ENCODE data around the gene GUCA1A.
A peak's percentile ranks its signal among the peaks of the same experiment; 100 is the strongest.

GUCA1A gene

DNA sequence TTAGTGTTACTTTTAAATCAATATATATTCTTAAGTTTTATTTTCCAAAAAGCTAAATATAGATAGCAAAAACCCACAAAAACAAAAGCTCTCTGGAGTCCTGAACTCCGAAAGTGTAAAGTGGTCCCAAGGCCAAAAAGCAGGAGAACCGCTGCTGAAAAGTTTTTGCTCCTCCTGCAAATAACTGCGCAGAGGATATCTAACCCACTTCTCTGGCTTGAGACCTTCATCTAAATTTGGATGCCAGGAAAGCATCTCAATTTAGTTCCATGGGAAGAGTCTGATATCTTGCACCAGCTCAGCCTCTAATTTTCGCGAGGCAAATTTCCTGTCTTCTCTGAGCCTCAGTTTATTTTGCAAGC lies 44.0 kb downstream of the GUCA1A start:
- DNase-seq: no peak
- Histone ChIP-seq H3K9me3 (no peaks in the 10 kb centered on the region), H3K27me3 (no peaks in the 10 kb centered on the region), H3K36me3 (peaks cover 13 to 21% (median 16%) of the 10 kb centered on the region in 3 donors), H3K27ac (peak overlapping the region; percentile 71 to 82), H3K4me3 (peak overlapping the region; percentile 71 to 74), H3K4me1 (peaks cover 0 to 21% (median 7%) of the 10 kb centered on the region in 4 donors)
- intact Hi-C loops (cut with DNase I; ENCODE audit: low total_unique reads): loop anchor here (5.0 to 10.0 kb wide), 3 partner anchors 142 to 432 kb away; partner anchors contain the start of genes PRICKLE4 and TOMM6
- TF ChIP-seq CTCF (IDR thresholded peaks at IDR 0.05): no peak

DNA sequence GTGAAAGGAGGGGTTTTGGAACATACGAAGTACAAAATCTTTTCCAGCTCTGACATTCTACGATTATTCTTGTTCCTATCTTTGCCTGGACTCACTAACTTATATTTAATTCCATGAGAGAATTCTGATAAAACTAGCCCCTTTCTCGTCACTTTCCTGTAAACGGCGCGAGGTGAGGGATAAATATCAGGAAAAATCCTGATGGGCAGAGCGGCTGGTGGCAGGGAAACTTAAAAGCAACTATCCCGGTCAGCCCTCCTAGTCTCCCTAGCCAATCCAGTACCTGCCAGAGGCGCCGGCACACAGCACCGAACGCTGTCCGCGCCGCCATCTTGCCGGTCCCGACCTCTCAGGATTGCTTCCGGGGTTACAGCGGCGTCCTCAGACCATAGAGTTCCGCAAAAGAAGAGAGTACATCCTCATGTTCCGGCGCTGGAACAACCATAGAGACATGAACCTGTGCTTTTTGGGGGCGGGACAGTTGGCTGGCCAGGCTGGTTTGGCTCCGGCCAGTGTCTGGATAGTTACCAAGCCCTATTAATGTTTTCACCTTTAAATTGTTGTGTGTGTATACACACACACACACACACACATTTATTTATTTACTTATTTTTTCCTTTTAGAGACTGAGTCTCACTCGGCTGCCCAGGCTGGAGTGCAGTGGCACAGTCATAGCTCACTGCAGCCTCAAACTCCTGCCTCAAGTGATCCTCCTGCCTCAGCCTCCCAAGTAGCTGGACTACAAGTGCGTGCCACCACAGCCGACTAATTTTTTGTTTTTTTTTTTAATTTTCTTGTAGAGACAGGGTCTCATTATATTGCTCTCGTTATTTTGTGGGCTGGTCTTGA lies 44.6 kb downstream of the GUCA1A start, which contains the start of gene MRPS10:
Gene MRPS10, minus strand, starts transcription at position 343 of the 849 bp plus-strand sequence. Its CDS starts 12 bp downstream, at position 331.
- peak within 1 kb of the TSS; percentile 71 to 82 for H3K27ac ChIP-seq
- H3K4me1 ChIP-seq: peaks cover 0 to 21% (median 7%) of the 10 kb centered on the region in 4 donors
- no peak for TF ChIP-seq CTCF (IDR thresholded peaks at IDR 0.05)
- H3K27me3 ChIP-seq: no peaks in the 10 kb centered on the region
- H3K36me3 ChIP-seq: peaks cover 7 to 15% (median 11%) of the 10 kb centered on the region in 3 donors
- intact Hi-C loops (cut with DNase I; ENCODE audit: low total_unique reads): loop anchor here (5.0 to 10.0 kb wide), 3 partner anchors 143 to 433 kb away; partner anchors contain the start of genes PRICKLE4 and TOMM6
- no peaks in the 10 kb centered on the region for H3K9me3 ChIP-seq
- peak within 1 kb of the TSS; percentile 71 to 74 for H3K4me3 ChIP-seq
- peak; percentile 92 to 95 for DNase-seq

DNA sequence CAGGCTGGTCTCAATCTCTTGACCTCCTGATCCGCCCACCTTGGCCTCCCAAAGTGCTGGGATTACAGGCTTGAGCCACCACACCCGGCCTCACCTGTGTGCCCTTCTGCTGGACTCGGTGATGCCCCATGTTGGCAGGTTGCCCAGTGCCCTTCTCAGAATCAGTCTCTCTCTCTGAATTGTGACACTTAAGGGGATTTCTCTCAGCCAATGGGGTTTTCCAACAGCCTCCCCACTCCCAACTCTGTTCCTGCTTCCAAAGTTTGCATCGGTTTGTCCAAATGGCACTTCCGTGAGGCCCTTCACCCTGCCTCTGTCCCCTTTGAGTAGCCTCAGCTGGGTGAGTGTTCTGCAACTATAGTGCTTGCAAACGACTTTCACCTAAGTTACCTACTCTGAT lies 47.6 kb downstream of the GUCA1A start:
- Histone ChIP-seq H3K36me3 (no peaks in the 10 kb centered on the region), H3K4me1 (peaks cover 0 to 13% (median 5%) of the 10 kb centered on the region in 4 donors), H3K27me3 (no peaks in the 10 kb centered on the region), H3K27ac (no peak overlapping the region), H3K4me3 (no peak overlapping the region), H3K9me3 (no peaks in the 10 kb centered on the region)
- DNase-seq: no peak
- intact Hi-C loops (cut with DNase I; ENCODE audit: low total_unique reads): loop anchor here (10.0 kb wide), 1 partner anchor 286 kb away; no protein-coding TSS in a partner anchor
- TF ChIP-seq CTCF (IDR thresholded peaks at IDR 0.05): no peak

GRCh38 chr6:42221546-42221945 lies 48.4 kb downstream of the GUCA1A start:
- no peaks in the 10 kb centered on the region for H3K27me3 ChIP-seq
- peaks cover 0 to 7% (median 3%) of the 10 kb centered on the region in 4 donors for H3K4me1 ChIP-seq
- H3K36me3 ChIP-seq: no peaks in the 10 kb centered on the region
- no peak for DNase-seq
- H3K27ac ChIP-seq: no peak overlapping the region
- no peak overlapping the region for H3K4me3 ChIP-seq
- TF ChIP-seq CTCF (IDR thresholded peaks at IDR 0.05): no peak
- intact Hi-C loops (cut with DNase I; ENCODE audit: low total_unique reads): loop anchor here (10.0 kb wide), 1 partner anchor 287 kb away; no protein-coding TSS in a partner anchor
- no peaks in the 10 kb centered on the region for H3K9me3 ChIP-seq

GRCh38 chr6:42222448-42222847 lies 49.3 kb downstream of the GUCA1A start:
- Histone ChIP-seq H3K4me3 (no peak overlapping the region), H3K27ac (no peak overlapping the region), H3K36me3 (peaks cover 0 to under 1% (median 0%) of the 10 kb centered on the region in 3 donors), H3K4me1 (no peaks in the 10 kb centered on the region), H3K9me3 (no peaks in the 10 kb centered on the region), H3K27me3 (no peaks in the 10 kb centered on the region)
- TF ChIP-seq CTCF (IDR thresholded peaks at IDR 0.05): no peak
- intact Hi-C loops (cut with DNase I; ENCODE audit: low total_unique reads): loop anchor here (10.0 kb wide), 1 partner anchor 288 kb away; no protein-coding TSS in a partner anchor
- no peak for DNase-seq
